Neural progenitor cell (in vitro differentiated cells): Measurements from ENCODE around the gene GPR152. TPM values are rescaled to one million over a fixed set of nuclear protein-coding genes. Genes with fewer than 3 reads are reported as not detected.
"Not testable (repeated sequence)": the region's sequence is repeated elsewhere in the genome, so short reads cannot be mapped to it uniquely, and the experiment has no call there.

Source experiments
- DNase-seq: peaks from one replicate; pipeline ENCODE4 v3.0.0-alpha.2; 2016; ENCODE audit warnings: low spot score
- H2AFZ ChIP-seq: fragments of 200-600 bp; sonication (generic); replicated peaks from 2 replicates; pipeline ENCODE4 v1.6.1; 2016; ENCODE audit warnings: antibody characterized with exemption
- H3F3A ChIP-seq: fragments of 200-600 bp; sonication (generic); 2 replicates; pipeline ENCODE4 v1.6.1; 2016; ENCODE audit warnings: antibody characterized with exemption, low read depth
- H3K27ac ChIP-seq: fragments of 200-600 bp; sonication (generic); 2 replicates; pipeline ENCODE4 v1.5.1; 2016; ENCODE audit warnings: mild to moderate bottlenecking
- H3K27me3 ChIP-seq: fragments of 200-600 bp; sonication (generic); 2 replicates; pipeline ENCODE4 v1.6.1; 2016; ENCODE audit warnings: mild to moderate bottlenecking, moderate library complexity
- H3K36me3 ChIP-seq: fragments of 200-600 bp; sonication (generic); 2 replicates; pipeline ENCODE4 v1.5.1; 2016
- H3K4me1 ChIP-seq: fragments of 200-600 bp; sonication (generic); 2 replicates; pipeline ENCODE4 v1.6.1; 2016; ENCODE audit warnings: mixed run types
- H3K4me2 ChIP-seq: fragments of 200-600 bp; sonication (generic); 2 replicates; pipeline ENCODE4 v1.6.1; 2016
- H3K4me3 ChIP-seq: fragments of 200-600 bp; sonication (generic); 2 replicates; pipeline ENCODE4 v1.5.1; 2016
- H3K79me2 ChIP-seq: fragments of 200-600 bp; sonication (generic); 2 replicates; pipeline ENCODE4 v1.6.1; 2016; ENCODE audit warnings: low read depth
- H3K9ac ChIP-seq: fragments of 200-600 bp; sonication (generic); 2 replicates; pipeline ENCODE4 v1.6.1; 2016
- H3K9me3 ChIP-seq: fragments of 200-600 bp; sonication (generic); 2 replicates; pipeline ENCODE4 v1.5.1; 2016; ENCODE audit warnings: low read depth
- H4K20me1 ChIP-seq: fragments of 200-600 bp; sonication (generic); 2 replicates; pipeline ENCODE4 v1.6.1; 2016; ENCODE audit warnings: low read depth
- H3K27ac Mint-ChIP-seq: 3 replicates; pipeline ENCODE4 v1.8.0; 2021; ENCODE audit warnings: mixed read lengths
- H3K27me3 Mint-ChIP-seq: 2 replicates; pipeline ENCODE4 v1.8.0; 2022; ENCODE audit warnings: low read depth, mild to moderate bottlenecking, inconsistent platforms, moderate library complexity, mixed read lengths; ENCODE audit not compliant: insufficient read depth
- H3K36me3 Mint-ChIP-seq: 3 replicates; pipeline ENCODE4 v1.8.0; 2021; ENCODE audit warnings: mixed read lengths
- H3K4me1 Mint-ChIP-seq: 3 replicates; pipeline ENCODE4 v1.8.0; 2021; ENCODE audit warnings: mixed read lengths
- H3K4me3 Mint-ChIP-seq: 3 replicates; pipeline ENCODE4 v1.8.0; 2021; ENCODE audit warnings: mild to moderate bottlenecking, moderate library complexity, mixed read lengths
- H3K9me3 Mint-ChIP-seq: 3 replicates; pipeline ENCODE4 v1.8.0; 2020; ENCODE audit warnings: mixed read lengths
- CTCF ChIP-seq: fragments of 200-600 bp; sonication (generic); IDR thresholded peaks from 2 replicates; pipeline ENCODE4 v1.5.1; 2017; ENCODE audit warnings: antibody characterized with exemption, mild to moderate bottlenecking
- EZH2 ChIP-seq: fragments of 200-600 bp; sonication (generic); IDR thresholded peaks from 2 replicates; pipeline ENCODE4 v1.6.1; 2017; ENCODE audit warnings: antibody characterized with exemption, mild to moderate bottlenecking, moderate library complexity
- EZH2phosphoT487 ChIP-seq: fragments of 200-600 bp; sonication (generic); IDR thresholded peaks from 2 replicates; pipeline ENCODE4 v1.6.1; 2017; ENCODE audit warnings: antibody characterized with exemption
- microRNA-seq: library from miRNA; unstranded; fragments of <30 nt; microRNA quantifications from one replicate; pipeline ENCODE4, GENCODE V29; 2016
- small RNA-seq: library from RNA; depleted of rRNA; stranded (forward); fragments of <200 nt; gene quantifications from one replicate; pipeline ENCODE3, GENCODE V24; 2015
- total RNA-seq: library from RNA; depleted of rRNA; stranded (reverse); fragments of >200 nt; gene quantifications from 2 replicates; pipeline ENCODE4 v1.2.3, GENCODE V29; 2015; ENCODE audit warnings: low replicate concordance

GPR152 gene
- total RNA-seq, 1 donor from 2014 or later = not detected

- H3K9me3 Mint-ChIP-seq = no peaks in the 10 kb centered on the region
- H3F3A ChIP-seq = no peaks in the 10 kb centered on the region
- H3K36me3 ChIP-seq = no peaks in the 10 kb centered on the region
- no peak overlapping the region for H3K4me3 ChIP-seq
- no peak overlapping the region for H3K9ac ChIP-seq
- peaks cover 13% of the 10 kb centered on the region for H3K4me1 ChIP-seq
- H2AFZ ChIP-seq = no peak overlapping the region
- no peaks in the 10 kb centered on the region for H3K27me3 ChIP-seq
- peaks cover 16% of the 10 kb centered on the region for H3K79me2 ChIP-seq
- H3K4me3 Mint-ChIP-seq = peak overlapping the region; percentile 68
- no peaks in the 10 kb centered on the region for H3K9me3 ChIP-seq
- H3K4me1 Mint-ChIP-seq = peaks cover 38% of the 10 kb centered on the region
- H4K20me1 ChIP-seq = peaks cover 8% of the 10 kb centered on the region
- H3K4me2 ChIP-seq = no peak overlapping the region
- no peak for DNase-seq
- peaks cover 8% of the 10 kb centered on the region for H3K27me3 Mint-ChIP-seq
- no peaks in the 10 kb centered on the region for H3K36me3 Mint-ChIP-seq
- no peak overlapping the region for H3K27ac ChIP-seq
- TF ChIP-seq EZH2 (no peak), CTCF (no peak), EZH2phosphoT487 (no peak)
- peak overlapping the region; percentile 98 for H3K27ac Mint-ChIP-seq
Observed at GRCh38 chr11:67404515-67405195, 47.9 kb downstream of the GPR152 start.

GRCh38 chr11:67403085-67403484 lies 49.4 kb downstream of the GPR152 start:
- H4K20me1 ChIP-seq, H3K36me3 ChIP-seq, H3K27me3 ChIP-seq, H3K9me3 Mint-ChIP-seq, H2AFZ ChIP-seq, H3K9ac ChIP-seq, H3K27ac ChIP-seq, H3K27me3 Mint-ChIP-seq, H3K36me3 Mint-ChIP-seq, DNase-seq, H3K4me3 ChIP-seq, H3K4me2 ChIP-seq, H3F3A ChIP-seq, H3K9me3 ChIP-seq: not testable (repeated sequence)
- Histone ChIP-seq H3K79me2 (peaks cover 16% of the 10 kb centered on the region), H3K4me1 (peaks cover 13% of the 10 kb centered on the region)
- peak overlapping the region; percentile 76 for H3K4me3 Mint-ChIP-seq
- H3K27ac Mint-ChIP-seq = peak overlapping the region; percentile 93
- H3K4me1 Mint-ChIP-seq = peaks cover 38% of the 10 kb centered on the region

- H2AFZ ChIP-seq, DNase-seq, H3K36me3 ChIP-seq, H3K36me3 Mint-ChIP-seq, H3K27ac ChIP-seq, H3K9ac ChIP-seq, H4K20me1 ChIP-seq, H3K4me3 ChIP-seq, H3K27me3 Mint-ChIP-seq, H3K9me3 Mint-ChIP-seq, H3K9me3 ChIP-seq, H3F3A ChIP-seq, H3K27me3 ChIP-seq: not testable (repeated sequence)
- H3K79me2 ChIP-seq = peaks cover 16% of the 10 kb centered on the region
- Mint-ChIP-seq H3K4me3 (peak overlapping the region; percentile 65), H3K4me1 (peaks cover 35% of the 10 kb centered on the region), H3K27ac (peak overlapping the region; percentile 50)
- H3K4me1 ChIP-seq = peaks cover 13% of the 10 kb centered on the region
- H3K4me2 ChIP-seq = peak overlapping the region; percentile 69
Observed at GRCh38 chr11:67402192-67402839, 50.2 kb downstream of the GPR152 start.

DNA sequence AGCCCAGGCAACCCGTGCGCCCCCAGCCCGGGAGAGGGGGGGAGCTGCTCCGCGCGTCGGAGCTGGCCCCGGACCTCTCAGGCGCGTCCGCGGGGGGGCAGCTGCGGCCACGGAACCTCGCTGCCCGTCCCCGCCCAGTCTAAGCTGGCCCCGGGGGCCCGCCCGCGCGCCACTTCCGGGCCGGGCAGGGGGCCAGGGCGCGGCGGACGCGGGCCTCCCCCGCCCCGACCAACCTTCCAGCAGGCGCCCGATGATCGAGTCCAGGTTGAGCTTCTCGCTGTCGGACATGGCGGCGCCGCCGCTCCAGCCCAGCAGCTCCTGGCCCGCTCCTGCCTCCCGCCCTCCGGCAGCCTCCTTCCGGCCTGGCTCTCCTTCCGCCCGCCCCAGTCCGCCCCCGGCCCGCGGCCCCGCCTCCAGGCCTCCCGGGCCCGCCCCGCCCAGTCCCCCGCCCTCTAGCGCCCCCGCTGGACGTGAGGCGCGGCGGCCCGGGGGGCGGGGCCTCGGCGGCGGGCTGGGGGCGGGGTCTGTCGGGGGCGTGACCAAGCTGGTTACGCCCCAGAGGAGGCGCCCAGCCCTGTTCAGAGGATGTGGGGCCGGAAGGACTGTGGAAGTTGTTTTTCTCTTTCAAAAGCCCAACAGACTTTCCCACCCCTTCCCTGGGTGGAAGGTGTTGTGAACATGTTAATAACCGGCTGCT lies 50.9 kb downstream of the GPR152 start, which contains the start of gene PPP1CA:
PPP1CA (minus strand) TSS at position 364 of the 697 bp plus-strand sequence; CDS start at position 288, 76 bp downstream.
- Mint-ChIP-seq H3K27me3 (peaks cover 8% of the 10 kb centered on the region), H3K4me3 (peak within 1 kb of the TSS; percentile 86), H3K4me1 (peaks cover 31% of the 10 kb centered on the region), H3K36me3 (peaks cover 8% of the 10 kb centered on the region), H3K9me3 (no peaks in the 10 kb centered on the region), H3K27ac (peak within 1 kb of the TSS; percentile 50)
- no peaks in the 10 kb centered on the region for H3K9me3 ChIP-seq
- peaks cover 16% of the 10 kb centered on the region for H3K79me2 ChIP-seq
- peaks cover 7% of the 10 kb centered on the region for H3F3A ChIP-seq
- TF ChIP-seq EZH2 = no peak
- TF ChIP-seq CTCF = peak; percentile 59
- H3K27me3 ChIP-seq = no peaks in the 10 kb centered on the region
- H3K4me2 ChIP-seq = peak within 1 kb of the TSS; percentile 95
- peak within 1 kb of the TSS; percentile 75 for H3K9ac ChIP-seq
- peaks cover 8% of the 10 kb centered on the region for H4K20me1 ChIP-seq
- peak within 1 kb of the TSS; percentile 87 for H3K4me3 ChIP-seq
- peaks cover 13% of the 10 kb centered on the region for H3K4me1 ChIP-seq
- no peak within 1 kb of the TSS for H3K27ac ChIP-seq
- no peak within 1 kb of the TSS for H2AFZ ChIP-seq
- no peaks in the 10 kb centered on the region for H3K36me3 ChIP-seq
- DNase-seq = peak; percentile 96

Small RNA genes lying within 50 kb of the gene (microRNA-seq; reads per million reads assigned to microRNA genes)
- gene MIR6752 = not detected

Small RNA genes lying within 50 kb of the gene (small RNA-seq; reads per million reads assigned to genes)
- gene MIR6752 = not detected

Other genes starting within 250 kb of the GPR152 start
- 30.0 and 54.4 TPM in 2 replicates for gene GRK2, start 186.3 kb downstream of the GPR152 start, total RNA-seq
- 21.0 and 29.2 TPM in 2 replicates for gene ANKRD13D, start 163.4 kb downstream of the GPR152 start, total RNA-seq
- 1.4 and 7.1 TPM in 2 replicates for gene SSH3, start 149.2 kb downstream of the GPR152 start, total RNA-seq
- gene POLD4, start 99.2 kb downstream of the GPR152 start, total RNA-seq = 1.1 and 17.8 TPM in 2 replicates
- gene CLCF1, start 79.1 kb downstream of the GPR152 start, total RNA-seq = 2.0 and 3.7 TPM in 2 replicates
- 10.4 and 37.5 TPM in 2 replicates for gene RAD9A, start 60.7 kb downstream of the GPR152 start, total RNA-seq
- gene PPP1CA, start 50.9 kb downstream of the GPR152 start, total RNA-seq = 102 and 189 TPM in 2 replicates
- 0.15 and 1.1 TPM in 2 replicates for gene TBC1D10C, start 48.6 kb downstream of the GPR152 start, total RNA-seq
- 0.22 and 0.52 TPM in 2 replicates for gene CARNS1, start 37.1 kb downstream of the GPR152 start, total RNA-seq
- gene RPS6KB2, start 24.2 kb downstream of the GPR152 start, total RNA-seq = 23.7 and 51.3 TPM in 2 replicates
- gene PTPRCAP, start 15.0 kb downstream of the GPR152 start, total RNA-seq = 1.1 TPM in 1 of 2 replicates, not detected in the other
- 25.5 and 68.4 TPM in 2 replicates for gene CORO1B, start 9.3 kb downstream of the GPR152 start, total RNA-seq
- gene CABP4, start 2.6 kb upstream of the GPR152 start, total RNA-seq = not detected in 2 replicates
- gene TMEM134, start 16.5 kb upstream of the GPR152 start, total RNA-seq = 68.1 and 88.8 TPM in 2 replicates
- gene AIP, start 30.3 kb upstream of the GPR152 start, total RNA-seq = 20.3 and 38.5 TPM in 2 replicates
- 7.7 and 32.8 TPM in 2 replicates for gene PITPNM1, start 52.6 kb upstream of the GPR152 start, total RNA-seq
- 2.1 and 17.1 TPM in 2 replicates for gene CDK2AP2, start 55.4 kb upstream of the GPR152 start, total RNA-seq
- gene CABP2, start 70.7 kb upstream of the GPR152 start, total RNA-seq = not detected in 2 replicates
- 436 and 1,035 TPM in 2 replicates for gene GSTP1, start 131.1 kb upstream of the GPR152 start, total RNA-seq
- 71.0 and 137 TPM in 2 replicates for gene NDUFV1, start 154.2 kb upstream of the GPR152 start, total RNA-seq
- gene NUDT8, start 177.2 kb upstream of the GPR152 start, total RNA-seq = 1.6 and 4.1 TPM in 2 replicates
- not detected in 2 replicates for gene TBX10, start 187.0 kb upstream of the GPR152 start, total RNA-seq
- gene ACY3, start 198.0 kb upstream of the GPR152 start, total RNA-seq = not detected in 2 replicates
- gene ALDH3B2, start 221.9 kb upstream of the GPR152 start, total RNA-seq = not detected in 2 replicates